ENCODE results near the gene OMP.

GRCh38 chr11:77057938-77058474, 44.6 kb upstream of the OMP start:
- TF ChIP-seq, protein P1, sequence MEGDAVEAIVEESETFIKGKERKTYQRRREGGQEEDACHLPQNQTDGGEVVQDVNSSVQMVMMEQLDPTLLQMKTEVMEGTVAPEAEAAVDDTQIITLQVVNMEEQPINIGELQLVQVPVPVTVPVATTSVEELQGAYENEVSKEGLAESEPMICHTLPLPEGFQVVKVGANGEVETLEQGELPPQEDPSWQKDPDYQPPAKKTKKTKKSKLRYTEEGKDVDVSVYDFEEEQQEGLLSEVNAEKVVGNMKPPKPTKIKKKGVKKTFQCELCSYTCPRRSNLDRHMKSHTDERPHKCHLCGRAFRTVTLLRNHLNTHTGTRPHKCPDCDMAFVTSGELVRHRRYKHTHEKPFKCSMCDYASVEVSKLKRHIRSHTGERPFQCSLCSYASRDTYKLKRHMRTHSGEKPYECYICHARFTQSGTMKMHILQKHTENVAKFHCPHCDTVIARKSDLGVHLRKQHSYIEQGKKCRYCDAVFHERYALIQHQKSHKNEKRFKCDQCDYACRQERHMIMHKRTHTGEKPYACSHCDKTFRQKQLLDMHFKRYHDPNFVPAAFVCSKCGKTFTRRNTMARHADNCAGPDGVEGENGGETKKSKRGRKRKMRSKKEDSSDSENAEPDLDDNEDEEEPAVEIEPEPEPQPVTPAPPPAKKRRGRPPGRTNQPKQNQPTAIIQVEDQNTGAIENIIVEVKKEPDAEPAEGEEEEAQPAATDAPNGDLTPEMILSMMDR (IDR thresholded peaks at IDR 0.05; ENCODE audit: low read length), result no peak
- TF ChIP-seq EZH2phosphoT487 (IDR thresholded peaks at IDR 0.05; ENCODE audit: low read length) (no peak), EZH2 (optimal IDR thresholded peaks at IDR 0.05; ENCODE audit: low read depth, low read length) (no peak)

Data from MM.1S (cell line).